NCI-H1930 (cell line): ENCODE measurements around the gene MYH7B.

Experiments used
- DNase-seq, 2 experiments: peaks; one replicate each; lab custom pipeline; 2025; lab: John Stamatoyannopoulos, UW

The MYH7B gene

GRCh38 chr20:34945315-34946077, 10.2 kb upstream of the MYH7B start:
- no peak for DNase-seq

GRCh38 chr20:34946661-34947060, 9.0 kb upstream of the MYH7B start:
- no peak for DNase-seq

GRCh38 chr20:34947336-34947735, 8.3 kb upstream of the MYH7B start:
- DNase-seq: no peak

DNA sequence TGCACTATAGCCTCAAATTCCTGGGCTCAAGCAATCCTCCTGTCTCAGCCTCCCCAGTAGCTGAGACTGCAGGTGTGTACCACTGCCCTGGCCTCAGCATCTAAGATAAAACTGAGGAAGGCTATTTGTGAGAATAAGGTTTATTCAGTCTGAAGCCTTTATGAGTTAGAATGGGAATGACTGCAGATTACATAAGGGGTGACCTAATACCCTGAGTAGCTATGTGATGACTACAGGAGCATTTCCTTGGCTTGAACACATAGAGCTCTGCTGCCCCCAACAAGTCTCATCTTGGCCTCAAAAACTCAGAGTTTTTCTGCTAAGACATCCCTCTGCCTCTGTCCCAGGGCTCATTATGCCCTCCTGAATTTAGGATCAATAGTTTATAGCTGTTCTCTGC, 7.6 kb upstream of the MYH7B start:
- DNase-seq: no peak

GRCh38 chr20:34949120-34949519, 6.5 kb upstream of the MYH7B start:
- no peak for DNase-seq

GRCh38 chr20:34951252-34951651, 4.4 kb upstream of the MYH7B start:
- DNase-seq: no peak

DNA sequence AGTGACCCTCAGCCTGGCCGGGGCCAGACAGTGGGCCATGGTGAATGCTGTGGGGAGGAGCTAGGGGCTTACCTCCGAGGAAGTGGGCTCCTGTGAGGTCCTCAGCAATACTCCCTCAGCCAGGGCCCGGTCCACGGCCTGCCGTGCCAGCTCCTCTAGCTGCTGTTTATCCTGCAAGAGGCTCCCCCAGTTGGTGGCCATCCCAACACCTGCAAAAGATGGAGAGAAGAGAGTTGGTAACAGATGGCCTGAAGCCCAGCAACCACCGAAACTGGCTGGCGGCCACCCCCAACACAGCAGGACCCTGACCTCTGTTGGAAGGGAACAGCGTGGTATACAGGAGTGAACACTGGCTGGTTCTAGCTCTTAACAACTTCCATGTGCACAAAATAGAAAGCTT, 4.0 kb upstream of the MYH7B start:
- DNase-seq: no peak

DNA sequence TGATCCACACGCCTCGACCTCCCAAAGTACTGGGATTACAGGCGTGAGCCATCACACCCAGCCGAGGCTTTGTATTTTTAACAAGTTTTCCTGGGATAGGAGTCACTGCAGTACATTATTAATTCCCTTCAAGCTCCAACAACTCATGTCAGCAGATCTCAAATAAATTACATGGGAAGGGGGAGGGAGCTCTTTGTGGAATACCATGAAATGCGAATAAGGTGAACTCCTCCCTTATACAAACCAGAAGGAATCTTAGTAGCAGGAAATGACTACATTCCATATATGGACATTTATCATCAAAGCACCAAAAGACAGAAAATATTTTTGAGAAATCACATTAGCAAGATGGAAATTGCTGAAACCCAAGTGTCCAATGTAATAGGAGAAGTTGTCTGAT, 3.0 kb upstream of the MYH7B start:
- no peak for DNase-seq

DNA sequence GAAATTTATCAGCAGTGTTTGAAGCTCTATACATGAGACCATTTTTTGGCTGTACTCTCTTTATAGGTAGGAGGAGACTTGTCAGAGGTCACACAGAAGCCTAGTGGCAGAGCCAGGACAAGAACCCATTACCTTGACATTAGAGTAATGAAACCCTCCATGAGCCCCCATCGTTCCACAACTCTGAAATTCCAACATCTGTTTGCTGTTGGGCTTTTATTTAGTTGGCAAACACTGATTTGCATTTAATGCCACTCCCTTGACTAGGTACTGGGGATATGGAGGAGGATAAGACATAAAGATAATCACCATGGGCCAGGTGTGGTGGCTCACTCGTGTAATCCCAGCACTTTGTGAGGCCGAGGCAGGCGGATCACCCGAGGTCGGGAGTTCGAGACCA, 1.7 kb upstream of the MYH7B start:
- no peak for DNase-seq

DNA sequence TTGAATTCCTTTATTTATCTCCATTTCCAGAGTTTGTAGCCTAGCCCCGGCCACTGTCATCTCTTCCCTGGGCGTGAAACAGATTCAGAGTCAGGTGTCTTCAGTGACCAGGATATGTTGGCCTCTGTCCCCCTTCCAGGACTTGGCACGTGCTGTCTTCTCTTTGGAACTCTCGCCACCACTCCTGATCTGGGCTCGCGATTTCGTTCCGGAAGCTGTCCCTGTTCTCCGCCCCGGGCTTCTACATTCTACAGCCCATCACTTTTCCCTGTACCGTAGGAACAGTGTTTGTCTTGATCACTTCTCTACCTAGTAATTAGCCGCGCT, 801 bp upstream of the MYH7B start:
- no peak for DNase-seq

DNA sequence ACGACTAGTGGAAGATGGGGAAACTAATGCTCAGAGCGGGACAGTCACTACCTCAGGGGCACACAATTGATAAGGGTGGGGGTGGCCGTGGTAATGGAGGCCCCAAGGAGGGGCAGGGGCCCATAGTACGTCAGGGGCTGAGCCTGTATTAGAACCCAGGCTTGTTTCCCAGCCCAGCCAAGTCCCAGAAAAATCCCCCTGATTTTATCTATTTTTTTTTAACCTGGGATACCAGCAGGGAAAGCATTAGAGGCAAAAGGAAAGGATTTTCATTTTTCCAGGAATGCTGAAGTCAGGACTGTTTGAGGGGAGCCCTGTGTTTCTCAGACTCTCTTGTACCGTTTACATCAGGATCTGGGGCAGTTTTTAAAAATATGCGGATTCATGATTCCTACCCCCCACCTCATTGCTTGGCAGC, 382 bp downstream of the MYH7B start:
- no peak for DNase-seq

DNA sequence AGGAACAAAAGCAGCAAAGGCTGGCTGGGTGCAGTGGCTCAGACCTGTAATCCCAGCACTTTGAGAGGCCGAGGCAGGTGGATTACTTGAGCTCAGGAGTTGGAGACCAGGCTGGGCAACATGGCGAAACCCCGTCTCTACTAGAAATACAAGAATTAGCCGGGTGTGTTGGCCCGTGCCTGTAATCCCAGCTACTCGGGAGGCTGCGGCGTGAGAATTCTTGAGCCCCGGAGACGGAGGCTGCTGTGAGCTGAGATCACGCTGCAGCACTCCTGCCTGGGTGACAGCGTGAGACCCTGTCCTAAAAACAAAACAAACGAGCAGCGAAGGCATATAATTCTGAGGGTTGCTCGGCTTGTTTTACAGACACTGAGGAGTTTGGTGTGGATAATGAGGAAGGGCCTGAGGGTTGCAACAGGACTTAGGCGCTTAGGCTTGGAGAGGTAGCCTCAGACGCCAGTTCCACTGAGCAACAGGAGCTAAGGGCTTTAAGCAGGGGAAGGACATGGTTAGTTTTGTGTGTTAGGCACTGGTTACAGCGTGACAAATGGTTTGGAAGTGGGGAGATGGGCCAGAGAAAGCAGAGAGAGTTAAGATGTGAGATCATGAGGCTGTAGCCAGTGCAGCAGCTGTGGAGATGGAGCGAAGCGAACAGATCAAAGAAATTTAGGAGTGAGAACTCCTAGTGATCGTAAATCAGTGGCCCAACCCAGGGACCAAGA, 1.2 kb downstream of the MYH7B start:
- no peak for DNase-seq

GRCh38 chr20:34964486-34964885, 8.8 kb downstream of the MYH7B start:
- no peak for DNase-seq

DNA sequence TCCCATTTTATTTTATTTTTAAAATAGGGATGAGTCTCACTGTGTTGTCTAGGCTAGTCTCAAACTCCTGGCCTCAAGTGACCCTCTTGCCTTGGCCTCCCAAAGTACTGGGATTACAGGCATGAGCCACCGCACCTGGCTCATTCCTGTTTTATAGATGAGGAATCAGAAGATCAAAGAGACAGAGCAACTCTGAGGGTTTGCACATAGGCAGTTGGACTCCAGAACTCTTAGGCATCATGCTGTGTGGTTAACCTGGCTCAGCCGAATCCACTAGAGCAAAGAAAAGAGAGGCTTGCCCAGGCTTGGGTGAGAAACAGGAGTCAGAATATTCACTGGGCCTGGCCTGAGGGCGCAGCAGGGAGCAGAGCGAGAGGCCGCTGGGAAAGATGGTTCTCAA, 9.4 kb downstream of the MYH7B start:
- DNase-seq: no peak

DNA sequence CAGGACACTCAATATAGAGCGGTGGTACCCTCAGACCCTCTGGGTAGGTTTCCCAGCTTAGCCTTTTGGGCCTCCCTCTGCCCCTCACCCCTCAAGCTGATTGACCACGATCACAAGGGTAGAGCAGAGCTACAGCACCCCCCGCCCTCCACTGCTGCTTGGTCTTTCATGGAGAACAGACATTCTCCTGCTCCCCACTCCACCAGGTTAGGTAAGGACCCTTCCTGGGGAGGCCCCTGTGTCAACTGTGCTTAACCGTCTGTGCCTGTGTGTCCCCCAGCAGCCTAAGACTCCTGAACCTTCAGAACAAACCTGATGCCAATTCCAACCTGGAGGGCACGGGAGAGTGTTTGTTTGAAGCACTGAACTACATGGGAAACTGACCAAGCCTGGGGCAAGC, 11.8 kb downstream of the MYH7B start:
- no peak for DNase-seq

- DNase-seq: no peak
Observed at GRCh38 chr20:34968042-34968775, 12.5 kb downstream of the MYH7B start.

DNA sequence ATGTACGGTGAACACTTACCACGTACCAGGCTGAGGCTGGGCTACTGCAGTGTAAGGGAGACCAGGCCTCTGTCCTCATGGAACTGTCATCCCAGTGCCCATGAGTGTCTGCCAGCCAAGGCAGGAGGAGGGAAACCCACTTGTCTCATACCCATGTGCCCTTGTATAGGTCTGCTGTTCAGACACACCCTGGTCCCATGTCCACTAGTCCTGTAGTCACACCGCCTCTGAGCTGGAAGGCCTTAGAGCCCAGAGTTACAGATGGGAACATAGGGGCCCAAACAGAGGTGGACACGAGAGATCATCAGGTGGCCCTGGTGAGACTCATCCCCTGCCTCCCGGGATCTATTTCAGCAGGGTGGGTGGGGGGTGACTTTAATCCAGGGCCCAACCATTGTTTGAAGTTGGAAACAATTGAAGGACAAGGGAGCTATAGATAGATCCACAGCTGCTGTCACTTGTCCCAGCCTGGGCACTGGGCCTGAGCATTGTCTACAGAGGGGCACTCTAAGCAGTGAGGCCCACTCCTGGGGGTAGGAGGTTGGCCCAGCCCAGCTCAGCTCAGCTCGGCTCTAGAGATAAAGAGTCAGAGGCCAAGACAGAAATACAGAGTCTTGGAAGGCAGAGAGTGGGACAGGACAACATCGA, 14.6 kb downstream of the MYH7B start:
- no peak for DNase-seq

- DNase-seq: no peak
Observed at GRCh38 chr20:34970846-34971560, 15.3 kb downstream of the MYH7B start.

GRCh38 chr20:34971561-34972235, 16.0 kb downstream of the MYH7B start:
- no peak for DNase-seq

DNA sequence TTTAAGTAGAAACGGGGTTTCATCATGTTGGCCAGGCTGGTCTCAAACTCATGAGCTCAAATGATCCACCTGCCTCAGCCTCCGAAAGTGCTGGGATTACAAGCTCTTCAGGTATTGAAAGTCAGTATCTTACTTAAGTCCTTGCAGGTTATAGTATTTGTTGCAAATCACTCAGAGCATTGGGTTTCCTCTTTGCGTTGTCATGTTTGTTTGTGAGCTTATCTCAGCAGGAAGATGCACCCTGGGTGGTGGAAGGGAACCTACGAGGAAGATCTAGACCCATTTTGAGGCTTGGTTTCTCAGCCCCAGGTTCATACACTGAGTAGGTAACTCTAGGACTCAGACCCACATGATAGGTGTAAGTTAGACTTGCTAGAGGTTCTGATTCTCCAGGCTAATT, 18.6 kb downstream of the MYH7B start:
- DNase-seq: no peak

DNA sequence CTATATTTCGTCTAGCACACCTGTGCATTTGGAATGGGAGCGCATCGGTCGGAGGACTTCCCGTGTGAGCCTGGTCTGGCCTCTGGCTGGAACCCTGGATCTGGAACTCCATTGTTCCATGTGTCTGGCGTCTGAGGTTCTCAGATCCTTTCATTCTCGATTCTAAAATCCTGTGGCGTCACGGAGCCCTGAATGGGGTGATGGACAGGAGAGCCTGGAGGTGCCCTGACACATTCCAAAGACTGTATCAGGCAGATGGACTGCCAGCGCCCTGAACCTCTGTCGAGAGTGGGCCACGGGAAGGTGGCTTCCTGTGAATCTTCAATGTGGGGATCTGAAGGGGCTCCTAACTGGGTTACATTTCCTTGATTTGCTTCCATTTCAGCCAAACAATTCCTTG, 20.6 kb downstream of the MYH7B start:
- DNase-seq: no peak
